ENCODE measurements around the gene AP2S1. TPM values are rescaled to one million over a fixed set of nuclear protein-coding genes. Genes with fewer than 3 reads are reported as not detected.

The AP2S1 gene
- total and polyA plus RNA-seq, 4 experiments from 2014 or later = 40.7 to 67.6 (median 52.3) TPM

GRCh38 chr19:46789371-46789770 is 61.3 kb downstream of the AP2S1 start:
- ChIA-PET POLR2A (ENCODE audit: partially characterized antibody) (interaction anchor here (0.9 to 6.4 kb wide), 6 partner anchors 13 to 324 kb away, joined by 3 to 50 read pairs (median 4); partner anchors contain the start of genes CALM3, PRKD2 and ZC3H4), CTCF (ENCODE audit: partially characterized antibody) (interaction anchor here (2.2 to 2.4 kb wide), 2 partner anchors 22 to 51 kb away, joined by 7 to 9 read pairs; no protein-coding TSS in a partner anchor)
- H3K36me3 ChIP-seq (ENCODE audit: insufficient read depth, low read length) = no peaks in the 10 kb centered on the region
- Mint-ChIP-seq H3K4me1 (peaks cover 33 to 68% (median 46%) of the 10 kb centered on the region in 4 donors), H3K27me3 (no peaks in the 10 kb centered on the region), H3K36me3 (peaks cover 0 to 20% of the 10 kb centered on the region in 2 donors), H3K9me3 (peaks cover 0 to 2% (median 0%) of the 10 kb centered on the region in 8 donors), H3K4me3 (peak overlapping the region in 4 of 8 donors; percentile 25 to 97 (median 90)), H3K27ac (peak overlapping the region in 6 of 7 donors; percentile 32 to 99 (median 90))
- H3K4me1 ChIP-seq (ENCODE audit: insufficient read depth, low read length) = peaks cover 51% of the 10 kb centered on the region
- H3K27me3 ChIP-seq (ENCODE audit: insufficient read depth, low read length) = no peaks in the 10 kb centered on the region
- no peak for DNase-seq
- H3K9me3 ChIP-seq (ENCODE audit: control insufficient read depth in 1 of 2, low read length in 2 of 2) = no peaks in the 10 kb centered on the region
- intact Hi-C loops (cut with micrococcal nuclease) = loop anchor here (2.0 to 10.0 kb wide), 3 partner anchors 31 to 465 kb away; partner anchors contain the start of genes CCDC9 and PRKD2
- H3K27ac ChIP-seq (ENCODE audit: low read depth, low read length) = peak overlapping the region; percentile 75
- no peak overlapping the region for H3K4me3 ChIP-seq (ENCODE audit: low read length in 2 of 2)

DNA sequence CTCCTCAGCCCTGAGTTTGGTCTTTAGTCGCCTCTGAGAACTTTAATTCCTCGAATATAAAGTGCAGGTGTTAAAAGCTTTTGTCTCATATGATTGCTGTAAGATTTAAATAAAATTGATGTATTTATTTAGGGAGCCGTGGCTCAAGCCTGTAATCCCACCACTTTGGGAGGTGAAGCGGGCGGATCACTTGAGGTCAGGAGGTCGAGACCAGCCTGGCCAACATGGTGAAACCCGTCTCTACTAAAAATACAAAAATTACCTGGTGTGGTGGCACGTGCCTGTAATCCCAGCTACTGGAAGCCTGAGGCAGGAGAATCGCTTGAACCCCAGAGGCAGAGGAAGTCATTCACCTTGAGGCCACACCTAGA is 61.7 kb downstream of the AP2S1 start:
- peak overlapping the region; percentile 80 to 99 (median 90) for H3K27ac Mint-ChIP-seq
- CTCF ChIA-PET (ENCODE audit: partially characterized antibody) = interaction anchor here (1.0 to 2.4 kb wide), 3 partner anchors 10 to 52 kb away, joined by 3 to 9 read pairs (median 7); no protein-coding TSS in a partner anchor

GRCh38 chr19:46788262-46788967 is 62.2 kb downstream of the AP2S1 start, which contains the start of gene SLC1A5:
TSS of gene SLC1A5 (minus strand) at chr19:46788594. CDS start at chr19:46787965, 629 bp downstream.
- H3K27ac ChIP-seq (ENCODE audit: low read depth, low read length) = peak within 1 kb of the TSS; percentile 75
- DNase-seq = peak; percentile 95 to 97 (median 95)
- CTCF ChIA-PET (ENCODE audit: partially characterized antibody) = interaction anchor here (0.6 to 2.4 kb wide), 6 partner anchors 11 to 225 kb away, joined by 3 to 9 read pairs (median 4); no protein-coding TSS in a partner anchor
- peaks cover 0 to 2% (median 0%) of the 10 kb centered on the region in 8 donors for H3K9me3 Mint-ChIP-seq
- POLR2A ChIA-PET (ENCODE audit: partially characterized antibody) = interaction anchor here (0.7 to 6.4 kb wide), 17 partner anchors 9 to 437 kb away, joined by 3 to 50 read pairs (median 3); partner anchors contain the start of genes CALM3, PRKD2 and ZC3H4
- no peaks in the 10 kb centered on the region for H3K9me3 ChIP-seq (ENCODE audit: control insufficient read depth in 1 of 2, low read length in 2 of 2)
- intact Hi-C loops (cut with micrococcal nuclease) = loop anchor here (1.0 to 10.0 kb wide), 4 partner anchors 32 to 486 kb away; partner anchors contain the start of genes CCDC9, INAFM1 and PRKD2
- H3K4me3 ChIP-seq (ENCODE audit: low read length in 2 of 2) = peak within 1 kb of the TSS; percentile 78 to 90
- H3K4me1 ChIP-seq (ENCODE audit: insufficient read depth, low read length) = peaks cover 61% of the 10 kb centered on the region
- H3K27ac Mint-ChIP-seq = peak within 1 kb of the TSS; percentile 80 to 99 (median 90)
- H3K27me3 ChIP-seq (ENCODE audit: insufficient read depth, low read length) = no peaks in the 10 kb centered on the region
- no peaks in the 10 kb centered on the region for H3K36me3 ChIP-seq (ENCODE audit: insufficient read depth, low read length)
- peak within 1 kb of the TSS; percentile 89 to 97 (median 92) for H3K4me3 Mint-ChIP-seq
- peaks cover 42 to 78% (median 56%) of the 10 kb centered on the region in 4 donors for H3K4me1 Mint-ChIP-seq
- H3K36me3 Mint-ChIP-seq = peaks cover 0 to 29% of the 10 kb centered on the region in 2 donors
- H3K27me3 Mint-ChIP-seq = no peaks in the 10 kb centered on the region

More for the DNA sequence above, 61.7 kb downstream of the AP2S1 start:
- intact Hi-C loops (cut with micrococcal nuclease) = loop anchor here (1.0 to 10.0 kb wide), 4 partner anchors 32 to 485 kb away; partner anchors contain the start of genes CCDC9, INAFM1 and PRKD2
- POLR2A ChIA-PET (ENCODE audit: partially characterized antibody) = interaction anchor here (0.7 to 6.4 kb wide), 14 partner anchors 8 to 324 kb away, joined by 3 to 50 read pairs (median 4); partner anchors contain the start of genes CALM3, PRKD2 and ZC3H4
- peaks cover 55% of the 10 kb centered on the region for H3K4me1 ChIP-seq (ENCODE audit: insufficient read depth, low read length)
- peak overlapping the region in 7 of 8 donors; percentile 89 to 97 (median 92) for H3K4me3 Mint-ChIP-seq
- no peaks in the 10 kb centered on the region for H3K27me3 ChIP-seq (ENCODE audit: insufficient read depth, low read length)
- H3K27ac ChIP-seq (ENCODE audit: low read depth, low read length) = peak overlapping the region; percentile 75
- H3K9me3 Mint-ChIP-seq = peaks cover 0 to 2% (median 0%) of the 10 kb centered on the region in 8 donors
- H3K36me3 ChIP-seq (ENCODE audit: insufficient read depth, low read length) = no peaks in the 10 kb centered on the region
- no peak overlapping the region for H3K4me3 ChIP-seq (ENCODE audit: low read length in 2 of 2)
- no peaks in the 10 kb centered on the region for H3K9me3 ChIP-seq (ENCODE audit: control insufficient read depth in 1 of 2, low read length in 2 of 2)
- no peaks in the 10 kb centered on the region for H3K27me3 Mint-ChIP-seq
- H3K36me3 Mint-ChIP-seq = peaks cover 0 to 24% of the 10 kb centered on the region in 2 donors
- DNase-seq = no peak
- peaks cover 37 to 73% (median 50%) of the 10 kb centered on the region in 4 donors for H3K4me1 Mint-ChIP-seq

Other genes with a start within 250 kb of the AP2S1 start
- 100 to 1,000 TPM; 206 to 212 TPM for gene CALM3, start 249.5 kb downstream of the AP2S1 start, total RNA-seq
- gene CALM3, start 249.5 kb downstream of the AP2S1 start, polyA plus RNA-seq = 100 to 1,000 TPM; 169 to 176 TPM
- gene PTGIR, start 225.8 kb downstream of the AP2S1 start, total RNA-seq = 1 to 10 TPM; 1.0 to 1.9 TPM
- gene PTGIR, start 225.8 kb downstream of the AP2S1 start, polyA plus RNA-seq = under 1 TPM; 0.11 to 0.75 TPM
- gene GNG8, start 214.6 kb downstream of the AP2S1 start, total RNA-seq = not detected
- not detected for gene GNG8, start 214.6 kb downstream of the AP2S1 start, polyA plus RNA-seq
- not detected for gene DACT3, start 189.7 kb downstream of the AP2S1 start, total RNA-seq
- not detected for gene DACT3, start 189.7 kb downstream of the AP2S1 start, polyA plus RNA-seq
- 100 to 1,000 TPM; 115 to 122 TPM for gene PRKD2, start 133.7 kb downstream of the AP2S1 start, total RNA-seq
- gene PRKD2, start 133.7 kb downstream of the AP2S1 start, polyA plus RNA-seq = 10 to 100 TPM; 27.6 to 88.9 TPM
- 10 to 100 TPM; 24.4 to 28.9 TPM for gene FKRP, start 104.8 kb downstream of the AP2S1 start, total RNA-seq
- 1 to 10 TPM; 3.0 to 5.7 TPM for gene FKRP, start 104.8 kb downstream of the AP2S1 start, polyA plus RNA-seq
- gene STRN4, start 104.4 kb downstream of the AP2S1 start, total RNA-seq = 10 to 100 TPM; 81.2 to 88.8 TPM
- gene STRN4, start 104.4 kb downstream of the AP2S1 start, polyA plus RNA-seq = 10 to 100 TPM; 13.9 to 23.0 TPM
- gene SLC1A5, start 62.3 kb downstream of the AP2S1 start, total RNA-seq = 10 to 100 TPM; 20.3 TPM
- gene SLC1A5, start 62.3 kb downstream of the AP2S1 start, polyA plus RNA-seq = 10 to 100 TPM in 1 of 2 donors, 1 to 10 TPM in 1; 7.2 to 22.1 TPM
- 10 to 100 TPM; 47.5 to 49.0 TPM for gene ARHGAP35, start 10.2 kb upstream of the AP2S1 start, total RNA-seq
- gene ARHGAP35, start 10.2 kb upstream of the AP2S1 start, polyA plus RNA-seq = 10 to 100 TPM in 1 of 2 donors, 1 to 10 TPM in 1; 1.1 to 10.6 TPM
- under 1 TPM; 0.35 to 0.64 TPM for gene NPAS1, start 169.0 kb upstream of the AP2S1 start, total RNA-seq
- gene NPAS1, start 169.0 kb upstream of the AP2S1 start, polyA plus RNA-seq = not detected
- 10 to 100 TPM; 34.1 to 36.0 TPM for gene TMEM160, start 197.8 kb upstream of the AP2S1 start, total RNA-seq
- gene TMEM160, start 197.8 kb upstream of the AP2S1 start, polyA plus RNA-seq = 100 to 1,000 TPM; 112 to 133 TPM